OCI-LY7 (cell line): ENCODE data around the gene CCDC141.

ENCODE experiments used
- CTCF ChIP-seq: fragments of 200-600 bp; sonication (generic); conservative IDR thresholded peaks from 2 replicates; pipeline ENCODE4 v1.5.1; 2014; ENCODE audit warnings: mild to moderate bottlenecking, antibody characterized with exemption, low read length, moderate library complexity, mixed read lengths
- EZH2phosphoT487 ChIP-seq: fragments of 200-600 bp; sonication (generic); IDR thresholded peaks from 2 replicates; pipeline ENCODE4 v1.6.1; 2018; ENCODE audit warnings: low read depth, borderline replicate concordance, mild to moderate bottlenecking, mixed run types, antibody characterized with exemption, low read length, moderate library complexity, mixed read lengths

- TF ChIP-seq CTCF, result no peak
- TF ChIP-seq EZH2phosphoT487, result no peak
Observed at GRCh38 chr2:178920916-178921513, 128.9 kb downstream of the CCDC141 start.
